ENCODE data around the gene TOB2.
A peak's percentile ranks its signal among the peaks of the same experiment; 100 is the strongest.
"Not testable (repeated sequence)": the region's sequence is repeated elsewhere in the genome, so short reads cannot be mapped to it uniquely, and the experiment has no call there.

TOB2 gene

DNA sequence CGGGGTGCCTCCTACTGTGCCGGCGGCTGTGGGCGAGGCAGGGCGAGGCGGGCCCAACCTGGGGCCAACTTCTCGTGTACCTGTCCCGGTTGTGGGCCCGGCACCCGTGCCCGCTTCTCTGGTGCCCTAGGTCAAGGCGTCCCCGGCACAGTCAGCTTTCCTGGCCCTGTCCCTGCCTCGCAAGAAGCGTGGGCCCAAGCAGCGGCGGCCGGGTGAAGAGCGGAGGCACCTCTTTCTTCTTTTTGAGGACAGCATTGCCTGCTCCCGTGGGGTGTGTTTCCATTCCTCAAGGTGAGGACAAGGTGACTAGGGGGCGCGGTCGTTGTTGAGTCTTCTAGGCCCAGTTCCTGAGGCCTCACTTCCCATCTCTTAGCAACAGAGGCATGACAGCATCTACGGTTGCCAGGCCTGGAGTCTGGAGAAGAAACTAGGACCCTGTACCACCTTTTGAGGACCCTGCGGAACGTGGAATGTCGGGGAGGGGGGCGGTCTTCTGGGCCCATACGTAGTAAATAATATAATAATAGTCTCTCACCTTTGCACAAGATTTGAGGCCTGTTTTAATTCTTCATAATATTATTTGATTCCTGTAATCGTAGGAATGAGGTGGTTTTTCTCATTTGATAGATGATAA, 22.7 kb upstream of the TOB2 start:
- H3K4me3 ChIP-seq (ENCODE audit: low read depth, low read length): peak overlapping the region; percentile 85
- no peak for DNase-seq (ENCODE audit: low read depth)

DNA sequence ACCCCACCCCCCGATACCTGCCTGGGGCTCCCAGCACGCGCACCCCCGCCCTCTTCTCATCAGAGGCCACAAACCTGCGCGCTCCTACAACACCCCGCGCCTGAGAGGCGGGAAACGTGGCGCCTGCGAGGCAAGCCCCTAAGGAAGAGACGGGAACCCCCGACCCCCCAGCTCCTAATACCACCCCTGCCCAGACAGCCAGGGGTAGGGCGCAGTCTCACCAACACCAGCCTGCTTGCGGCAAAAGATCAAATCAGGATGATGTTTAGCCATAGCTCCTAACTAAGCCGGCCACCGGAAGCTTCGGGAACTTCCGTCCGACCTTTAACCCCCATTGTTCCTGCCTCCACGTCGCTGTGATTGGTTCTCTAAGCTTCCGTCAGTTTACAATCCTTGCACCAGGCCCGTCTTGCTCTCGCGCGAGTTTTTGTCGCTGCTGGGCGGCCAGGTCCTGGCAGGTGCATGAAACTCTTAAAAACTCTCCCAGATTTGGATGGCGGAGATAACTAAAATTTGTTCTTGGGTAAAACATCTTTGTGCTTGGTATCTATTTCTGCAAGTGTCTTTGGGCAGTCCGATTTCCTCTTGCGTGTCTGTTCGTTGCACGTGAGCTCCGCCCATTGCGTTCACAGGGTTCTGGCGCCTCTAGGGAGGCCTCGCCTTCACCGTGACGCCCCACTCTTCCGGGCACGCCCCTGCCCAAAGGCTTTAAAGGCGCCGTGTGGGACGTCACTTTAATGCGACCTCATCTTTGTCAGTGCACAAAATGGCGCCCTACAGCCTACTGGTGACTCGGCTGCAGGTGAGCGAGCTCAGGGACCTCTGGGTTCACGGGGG, 22.0 kb upstream of the TOB2 start, which contains the start of the genes ACO2 and PHF5A:
Gene ACO2 (plus strand): TSS at position 737 of the 837 bp plus-strand sequence. CDS start 30 bp downstream, at position 767.
Gene PHF5A (minus strand): TSS at position 312 of the 837 bp plus-strand sequence. CDS start 39 bp downstream, at position 273.
- peak within 1 kb of the TSS; percentile 85 for H3K4me3 ChIP-seq (ENCODE audit: low read depth, low read length)
- peak; percentile 94 for DNase-seq (ENCODE audit: low read depth)

DNA sequence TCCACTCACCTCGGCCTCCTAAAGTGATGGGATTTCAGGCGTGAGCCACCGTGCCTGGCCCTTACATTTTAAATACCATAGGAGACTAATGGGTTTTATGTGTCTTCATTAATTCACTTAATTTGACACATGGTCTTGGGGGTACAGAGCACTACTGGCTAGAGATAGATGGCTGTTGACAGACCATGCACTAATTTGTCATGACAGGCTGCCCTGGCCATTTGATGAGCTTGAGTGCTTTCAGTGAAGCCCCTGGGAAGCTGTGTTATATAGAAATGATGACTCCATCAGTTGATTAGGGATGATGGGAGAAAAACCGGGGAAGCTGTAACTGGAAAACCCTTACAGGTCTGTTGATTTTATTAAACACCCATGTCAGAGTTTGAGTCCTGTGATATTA, 15.3 kb upstream of the TOB2 start:
- no peak for DNase-seq (ENCODE audit: low read depth)
- H3K4me3 ChIP-seq (ENCODE audit: low read depth, low read length): no peak overlapping the region

DNA sequence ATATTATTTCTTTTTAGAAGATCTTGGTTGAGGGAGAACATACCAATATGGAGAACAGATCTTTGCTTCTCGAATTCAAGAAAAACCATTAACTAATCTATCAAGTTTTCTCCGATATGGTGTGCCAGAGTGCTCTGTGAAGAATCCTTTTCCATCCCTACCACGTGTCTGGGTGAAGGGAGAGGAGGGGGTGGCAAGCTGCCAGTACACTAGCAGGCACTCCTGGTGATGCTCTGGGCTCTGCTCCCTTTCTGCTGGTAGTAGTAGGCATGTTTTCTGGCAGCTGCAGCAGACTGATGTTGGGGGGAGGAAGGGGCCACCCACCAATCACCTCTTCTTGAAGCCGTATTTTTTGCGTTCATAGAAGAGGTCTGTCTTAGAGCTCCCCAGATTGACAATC, 13.5 kb upstream of the TOB2 start:
- not testable (repeated sequence) for DNase-seq (ENCODE audit: low read depth); H3K4me3 ChIP-seq (ENCODE audit: low read depth, low read length)

DNA sequence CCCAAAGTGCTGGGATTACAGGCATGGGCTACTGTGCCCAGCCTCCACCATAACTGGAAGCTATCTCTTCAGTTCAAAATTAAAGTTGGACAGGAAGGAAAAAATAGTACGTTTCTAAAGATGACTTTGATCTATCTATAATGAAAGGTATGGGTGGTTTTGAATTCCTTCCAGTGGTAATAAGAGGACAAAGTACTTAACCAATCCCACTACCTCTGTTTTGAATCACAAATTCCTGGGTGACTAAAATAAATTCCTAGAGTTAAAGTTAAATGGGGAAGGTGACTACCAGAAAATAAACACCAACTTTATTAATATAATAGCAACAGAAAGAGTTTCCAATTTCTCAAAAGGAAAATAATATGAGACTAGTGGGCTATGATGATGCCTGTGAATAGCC, 12.8 kb upstream of the TOB2 start:
- H3K4me3 ChIP-seq (ENCODE audit: low read depth, low read length): no peak overlapping the region
- DNase-seq (ENCODE audit: low read depth): no peak

DNA sequence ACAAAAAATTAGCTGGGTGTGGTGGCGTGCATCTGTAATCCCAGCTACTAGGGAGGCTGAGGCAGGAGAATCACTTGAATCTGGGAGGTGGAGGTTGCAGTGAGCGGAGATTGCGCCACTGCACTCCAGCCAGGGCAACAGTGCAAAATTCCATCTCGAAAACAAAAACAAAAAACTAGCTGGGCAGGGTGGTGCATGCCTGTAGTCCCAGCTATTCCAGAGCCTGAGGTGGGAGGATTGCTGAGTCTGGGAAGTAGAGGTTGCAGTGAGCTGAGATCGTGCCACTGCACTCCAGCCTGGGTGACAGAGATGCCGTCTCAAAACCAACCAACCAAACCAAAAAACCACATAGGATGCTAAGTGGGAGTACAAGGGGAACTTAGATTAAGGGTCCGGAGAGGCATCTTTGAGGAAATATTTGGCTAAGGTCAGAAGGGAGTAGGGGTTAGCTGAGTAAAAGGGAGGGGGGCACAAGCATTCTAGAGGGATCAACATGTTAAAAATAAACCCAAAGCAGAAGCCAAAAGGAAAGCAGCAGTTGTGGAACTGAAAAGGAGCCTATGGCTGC, 11.6 kb upstream of the TOB2 start:
- DNase-seq (ENCODE audit: low read depth): no peak
- no peak overlapping the region for H3K4me3 ChIP-seq (ENCODE audit: low read depth, low read length)

DNA sequence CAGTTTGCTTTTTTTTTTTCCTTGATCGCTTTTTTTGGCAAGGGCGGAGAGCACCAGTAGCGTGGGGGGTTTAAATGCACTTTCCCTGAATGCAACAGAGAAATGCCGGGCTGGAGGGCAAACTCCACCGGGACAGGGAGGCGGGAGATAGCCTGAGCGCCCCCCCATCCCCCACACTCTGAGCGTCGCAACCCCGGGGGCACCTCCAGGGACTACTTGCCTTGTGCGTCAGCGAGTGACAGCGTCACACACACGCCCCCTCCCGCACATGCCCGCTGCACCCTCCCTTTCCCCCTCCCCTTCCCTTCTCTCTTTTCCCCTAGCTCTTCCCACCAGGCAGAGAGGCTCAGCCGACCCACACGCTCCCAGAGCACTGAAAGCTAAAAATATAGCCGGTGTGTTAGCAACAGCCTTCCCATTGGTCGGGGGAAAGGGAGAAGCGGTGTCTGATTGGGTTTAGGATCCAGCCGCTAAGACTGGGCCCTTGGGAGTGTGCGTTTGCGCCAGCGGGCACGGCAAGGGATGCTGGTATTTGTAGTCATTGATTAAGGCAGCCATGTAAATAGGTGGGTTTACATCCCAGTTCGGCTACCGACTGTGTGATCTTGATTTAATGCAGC, 1.7 kb upstream of the TOB2 start:
- peak overlapping the region; percentile 84 for H3K4me3 ChIP-seq (ENCODE audit: low read depth, low read length)
- peak; percentile 99 for DNase-seq (ENCODE audit: low read depth)

DNA sequence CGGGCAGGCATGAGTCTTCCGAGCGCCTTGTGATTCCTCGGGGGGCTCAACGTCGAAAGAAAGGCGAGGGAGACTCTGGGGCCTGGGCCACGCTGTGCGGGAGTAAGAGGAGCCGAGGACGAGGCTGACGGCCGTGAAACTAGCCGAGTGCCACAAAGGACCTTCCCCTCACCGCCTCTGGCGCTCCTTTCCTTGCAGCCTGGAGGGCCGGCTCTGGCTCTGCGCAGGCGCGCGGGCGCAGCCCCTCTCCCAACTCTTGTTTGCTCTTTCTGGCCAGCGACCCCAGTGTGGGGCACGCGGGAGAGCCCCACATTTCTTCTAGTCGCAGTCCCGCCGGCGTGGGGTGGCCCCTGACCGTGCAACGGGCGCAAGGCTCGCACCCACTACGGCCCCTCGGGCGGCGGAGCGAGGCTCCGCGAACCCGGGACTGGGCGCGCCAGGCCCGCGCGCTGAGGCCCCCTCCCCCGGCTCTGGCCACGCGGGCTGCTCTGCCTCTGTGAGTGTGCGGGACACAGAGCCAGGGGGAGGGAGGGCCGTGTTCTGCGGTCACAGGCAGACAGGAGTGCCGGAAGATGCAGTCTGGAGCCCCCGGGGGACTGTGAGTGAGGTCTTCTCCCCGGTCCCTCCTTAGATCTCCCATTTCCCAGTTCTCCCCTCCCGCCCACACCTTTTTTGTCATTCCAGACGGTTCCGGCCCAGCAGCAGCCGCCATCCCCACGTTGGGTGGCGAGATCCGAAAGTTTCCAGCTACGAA, 1.0 kb upstream of the TOB2 start:
- H3K4me3 ChIP-seq (ENCODE audit: low read depth, low read length): peak overlapping the region; percentile 84
- DNase-seq (ENCODE audit: low read depth): peak; percentile 34

DNA sequence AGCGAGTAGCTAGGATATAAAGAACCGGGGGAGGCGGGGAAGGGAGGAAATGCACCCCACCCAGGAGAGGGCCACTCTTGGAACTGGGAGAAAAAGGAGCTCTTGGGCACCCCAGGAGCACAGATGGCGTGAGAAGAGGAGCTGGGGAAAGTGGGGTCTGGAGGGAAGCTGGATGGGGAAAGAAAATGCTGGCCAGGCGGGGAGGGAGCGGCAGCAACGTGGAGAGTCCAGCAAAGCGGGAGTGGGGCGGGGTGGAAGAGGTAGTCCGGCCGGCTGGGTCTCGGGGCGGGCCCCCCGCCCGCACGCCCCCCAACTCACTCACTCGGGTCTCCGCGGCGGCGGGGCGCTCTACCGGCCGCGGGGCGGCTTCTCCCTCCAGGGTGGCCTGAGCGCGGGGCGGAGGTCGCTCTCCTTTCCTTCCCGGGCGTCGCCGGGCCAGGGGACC, 522 bp downstream of the TOB2 start:
- no peak for DNase-seq (ENCODE audit: low read depth)
- peak overlapping the region; percentile 84 for H3K4me3 ChIP-seq (ENCODE audit: low read depth, low read length)

DNA sequence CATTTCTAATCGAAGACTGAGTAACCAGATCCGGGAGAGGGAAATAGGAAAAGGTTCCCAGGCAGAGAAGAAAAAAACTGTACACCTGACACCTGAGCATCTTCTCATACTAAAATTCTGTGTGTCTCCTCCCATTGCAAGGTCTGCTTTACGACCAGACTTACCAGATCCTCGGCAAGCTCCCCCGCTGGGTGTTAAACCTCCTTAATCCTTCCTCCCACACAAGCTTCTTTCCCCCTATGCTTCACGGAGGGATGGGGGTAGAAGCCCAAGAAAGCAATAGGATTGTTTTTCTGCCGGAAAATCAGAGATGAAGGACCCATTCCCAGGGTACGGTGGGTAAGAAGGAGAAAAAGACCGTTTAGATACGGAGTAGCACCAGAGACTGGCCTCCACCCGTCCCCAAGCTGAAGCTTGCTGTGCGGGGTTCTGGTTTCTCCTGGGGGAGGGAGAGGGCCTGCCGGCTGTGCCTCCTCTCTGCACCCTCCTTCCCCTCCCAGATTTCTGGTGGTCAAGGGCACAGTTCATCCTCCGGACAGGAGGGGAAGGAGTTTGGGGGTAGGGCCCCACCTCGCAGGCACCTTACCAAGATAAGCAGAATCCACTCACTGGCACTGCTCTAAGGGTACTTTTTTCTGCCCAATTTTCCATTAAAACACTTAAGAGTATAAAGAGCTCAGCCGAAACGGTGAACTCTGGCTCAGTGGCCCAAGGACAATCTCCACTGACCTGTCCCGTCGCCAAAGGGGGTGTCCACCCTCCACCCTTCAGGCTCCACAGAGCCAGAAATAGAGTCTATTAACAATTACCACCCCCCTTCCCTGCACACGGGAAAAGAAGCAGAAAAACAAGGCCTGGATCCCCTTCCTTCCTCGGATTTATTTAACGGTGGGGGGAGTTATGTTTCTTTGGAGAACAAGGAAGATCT, 1.2 kb downstream of the TOB2 start:
- no peak for DNase-seq (ENCODE audit: low read depth)

DNA sequence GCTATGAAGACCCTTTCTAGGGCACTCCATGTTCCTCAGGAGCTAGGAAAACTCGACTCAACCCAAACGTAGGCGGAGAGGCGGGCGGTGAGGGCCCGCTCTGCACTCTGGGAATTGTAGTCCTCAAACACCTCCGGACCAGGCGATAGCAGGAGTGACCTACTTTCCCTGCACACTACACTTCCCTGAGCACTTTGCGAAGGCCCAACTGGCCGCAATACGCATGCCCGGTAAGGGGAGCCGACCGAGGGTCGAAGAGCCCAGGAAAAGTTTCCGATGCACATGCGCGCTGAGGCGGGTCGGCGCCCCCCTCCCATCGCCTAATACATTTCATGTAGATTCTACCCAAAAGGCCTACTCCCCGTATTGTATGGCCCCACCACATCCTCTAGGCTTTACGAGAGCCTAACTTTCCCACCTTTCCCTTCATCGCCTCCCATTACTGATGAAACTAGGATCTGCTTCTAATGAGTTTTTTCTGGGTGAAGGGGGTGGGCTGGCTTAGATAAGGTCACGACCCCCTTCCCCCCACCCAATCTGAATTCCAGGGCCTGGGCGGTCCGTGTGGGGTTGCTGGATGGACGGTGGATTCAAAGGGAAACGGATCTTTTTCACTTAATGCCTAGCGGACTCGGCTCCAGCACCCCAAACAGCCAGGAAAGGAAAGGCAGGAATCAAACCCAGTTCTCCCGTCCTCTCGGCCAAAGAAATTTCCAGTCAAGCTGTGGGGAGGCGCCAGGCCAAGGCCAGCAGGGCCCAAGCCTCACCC, 2.1 kb downstream of the TOB2 start:
- H3K4me3 ChIP-seq (ENCODE audit: low read depth, low read length): peak overlapping the region; percentile 84
- peak; percentile 94 for DNase-seq (ENCODE audit: low read depth)

More for the DNA sequence above, 1.2 kb downstream of the TOB2 start:
- H3K4me3 ChIP-seq (ENCODE audit: low read depth, low read length): peak overlapping the region; percentile 84

DNA sequence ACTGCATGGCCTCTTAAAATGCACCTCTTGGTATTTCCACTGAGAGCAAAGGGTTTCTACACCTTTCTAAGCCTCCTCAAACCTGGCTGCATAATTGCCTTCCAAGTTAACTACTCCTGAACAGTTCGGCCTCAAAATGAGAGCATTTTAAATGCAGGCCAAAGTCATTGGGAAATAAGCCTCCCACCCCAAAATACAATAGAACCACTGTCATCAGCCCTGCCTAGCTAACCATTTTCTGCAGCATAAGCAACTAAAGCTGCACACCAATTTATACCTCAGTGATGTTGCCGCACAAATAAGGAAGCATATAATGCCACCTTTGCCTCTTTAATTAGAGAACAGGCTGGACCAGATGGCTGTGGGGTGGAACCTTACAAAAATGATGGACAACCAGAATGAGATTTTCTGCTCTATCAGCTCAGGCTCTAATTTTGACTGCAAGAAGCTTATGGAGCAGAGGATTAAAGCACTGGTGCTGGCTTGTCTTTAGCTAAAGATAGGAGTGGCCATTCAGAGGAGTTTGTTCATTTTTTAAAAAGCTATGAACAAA, 4.3 kb downstream of the TOB2 start:
- no peak overlapping the region for H3K4me3 ChIP-seq (ENCODE audit: low read depth, low read length)
- DNase-seq (ENCODE audit: low read depth): no peak

DNA sequence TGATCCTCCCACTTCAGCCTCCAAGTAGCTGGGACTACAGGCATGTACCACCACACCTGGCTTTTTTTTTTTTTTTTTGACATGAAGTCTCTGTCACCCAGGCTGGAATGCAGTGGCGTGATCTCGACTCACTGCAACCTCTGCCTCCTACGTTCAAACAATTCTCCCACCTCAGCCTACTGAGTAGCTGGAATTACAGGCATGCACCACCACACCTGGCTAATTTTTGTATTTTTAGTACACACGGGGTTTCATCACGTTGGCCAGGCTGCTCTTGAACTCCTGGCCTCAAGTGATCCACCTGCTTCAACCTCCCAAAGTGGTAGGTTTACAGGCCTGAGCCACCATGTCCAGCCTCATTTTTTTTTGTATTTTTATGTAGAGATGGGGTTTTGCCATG, 6.1 kb downstream of the TOB2 start:
- DNase-seq (ENCODE audit: low read depth); H3K4me3 ChIP-seq (ENCODE audit: low read depth, low read length): not testable (repeated sequence)

DNA sequence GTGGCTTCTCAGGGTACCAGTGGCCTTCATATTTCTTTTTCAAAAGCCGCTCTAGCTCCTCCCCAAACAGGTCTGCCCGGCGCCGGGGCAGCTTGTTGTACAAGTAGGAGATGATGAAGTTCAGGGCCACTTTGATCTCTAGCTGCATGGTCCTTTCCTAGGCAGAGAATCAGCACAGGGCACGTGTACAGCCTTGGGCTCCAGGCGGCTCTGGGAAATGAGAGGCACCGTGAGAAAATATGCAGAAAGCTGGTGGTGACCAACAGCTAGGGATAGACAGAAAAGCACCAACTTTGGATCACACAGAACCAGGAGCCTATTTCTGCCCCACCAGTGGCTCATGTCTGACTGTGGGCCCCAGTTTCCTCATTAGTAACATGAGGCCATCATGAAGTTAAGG, 9.4 kb downstream of the TOB2 start:
- H3K4me3 ChIP-seq (ENCODE audit: low read depth, low read length): no peak overlapping the region

DNA sequence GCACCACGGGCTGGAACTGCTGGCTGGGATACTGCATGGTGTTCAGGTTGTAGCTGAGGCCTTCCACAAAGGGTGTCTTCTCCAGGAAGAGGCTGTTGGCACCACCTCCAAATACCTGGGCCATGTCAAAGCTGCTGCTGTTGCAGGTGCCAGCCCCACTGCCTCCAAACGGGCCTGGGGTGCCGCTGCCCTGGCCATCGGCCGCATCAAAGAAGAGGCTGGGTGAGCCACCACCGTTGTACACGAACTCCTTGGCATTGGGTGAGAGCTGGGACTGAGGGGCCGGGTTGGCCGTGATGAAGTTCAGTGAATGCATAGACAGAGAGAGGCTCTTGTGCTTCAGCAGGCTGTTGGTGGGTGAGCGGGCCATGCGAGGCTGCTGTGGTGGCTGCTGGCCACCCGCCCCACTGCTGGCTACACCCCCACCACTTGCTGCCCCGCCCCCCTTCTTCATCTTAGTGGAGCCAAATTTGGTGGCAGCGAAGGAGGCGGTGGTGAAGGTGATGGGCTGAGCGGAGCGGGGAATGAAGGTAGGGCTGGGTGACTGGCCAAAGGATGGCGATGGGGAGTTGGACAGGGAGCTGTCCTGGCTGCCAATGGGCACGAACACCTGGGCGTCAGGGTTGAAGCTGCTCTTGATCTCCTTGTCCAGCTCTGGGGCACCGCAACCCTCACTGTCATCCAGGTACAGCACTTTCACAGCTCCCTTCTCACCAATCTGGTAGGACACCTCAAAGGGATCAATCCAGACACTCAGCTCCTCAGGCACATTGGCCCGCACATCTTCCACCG, 10.1 kb downstream of the TOB2 start:
- no peak for DNase-seq (ENCODE audit: low read depth)
- H3K4me3 ChIP-seq (ENCODE audit: low read depth, low read length): no peak overlapping the region

More for the DNA sequence above, 9.4 kb downstream of the TOB2 start:
- DNase-seq (ENCODE audit: low read depth): no peak

DNA sequence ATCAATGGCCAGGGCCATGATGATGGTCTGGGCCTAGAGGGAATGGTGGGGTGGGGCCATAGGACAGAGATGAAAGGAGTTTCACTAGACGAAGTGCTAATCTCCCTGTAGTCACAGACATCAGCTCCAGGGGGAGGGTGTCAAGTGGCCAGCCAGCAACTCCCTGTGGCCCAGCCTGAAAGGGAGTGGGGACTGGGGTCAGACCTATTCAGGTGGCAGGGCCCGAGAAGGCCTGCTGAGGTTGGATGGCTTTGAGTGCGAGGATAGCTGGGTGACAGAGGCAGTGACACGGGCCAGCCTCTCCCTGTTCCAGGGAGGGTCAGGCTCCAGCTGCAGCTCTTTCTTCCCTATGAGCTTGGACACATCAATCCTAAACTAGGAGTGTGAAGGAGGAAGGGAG, 11.0 kb downstream of the TOB2 start:
- no peak overlapping the region for H3K4me3 ChIP-seq (ENCODE audit: low read depth, low read length)
- no peak for DNase-seq (ENCODE audit: low read depth)
